Mesenteric fat pad (tissue), 1 donor: Measurements from ENCODE around the gene ADAMTS9. TPM values are rescaled to one million over a fixed set of nuclear protein-coding genes. Genes with fewer than 3 reads are reported as not detected.
"Not testable (repeated sequence)": the region's sequence is repeated elsewhere in the genome, so short reads cannot be mapped to it uniquely, and the experiment has no call there.

Source experiments
- DNase-seq: peaks from one replicate; pipeline ENCODE4 v3.0.0-alpha.2; 2020; ENCODE audit warnings: low spot score
- total RNA-seq: library from RNA; stranded (reverse); fragmentation: NEBNext Ultra II Directional; extraction: Animal tissue kit (Norgen Biotek cat#: 25700); gene quantifications from one replicate; pipeline ENCODE4 v1.2.1, GENCODE V29; 2021
- donor health status: DM: yes; HTN: yes; CAD: no.

ADAMTS9 gene
- total RNA-seq, 1 donor from 2014 or later, result 273 TPM

DNA sequence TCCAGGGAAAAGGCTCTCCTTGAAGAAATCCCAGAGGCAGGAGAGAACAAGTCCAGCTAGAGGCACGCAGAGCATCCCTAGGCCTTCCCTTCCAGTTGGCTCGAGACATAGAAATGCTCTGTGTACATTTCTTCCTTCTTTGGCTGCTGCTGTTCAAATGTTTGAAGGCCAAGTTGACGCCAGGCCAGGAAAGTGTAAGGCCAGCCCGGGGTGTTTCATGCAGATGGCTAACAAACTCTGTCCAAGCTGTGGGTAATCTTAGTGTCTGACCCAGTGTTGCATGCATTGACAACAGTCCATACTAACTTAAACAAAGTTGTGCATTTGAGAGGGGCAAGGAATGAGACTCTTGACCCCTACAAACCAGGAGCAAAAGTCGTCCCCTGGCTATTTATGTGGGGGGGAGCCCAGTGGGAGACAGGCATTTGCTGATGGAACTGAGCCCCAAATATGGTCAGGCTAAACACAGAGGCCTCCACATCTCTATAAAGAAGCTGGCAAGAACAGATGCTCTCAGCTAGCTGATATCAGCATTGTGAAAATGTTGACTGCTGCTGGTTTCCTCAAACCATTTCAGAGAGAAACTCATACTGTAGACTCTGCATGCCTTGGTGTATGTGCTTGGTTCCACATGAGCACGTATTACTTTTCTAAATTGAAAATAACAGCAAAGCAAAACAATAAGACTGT, 139.5 kb downstream of the ADAMTS9 start:
- no peak for DNase-seq

DNA sequence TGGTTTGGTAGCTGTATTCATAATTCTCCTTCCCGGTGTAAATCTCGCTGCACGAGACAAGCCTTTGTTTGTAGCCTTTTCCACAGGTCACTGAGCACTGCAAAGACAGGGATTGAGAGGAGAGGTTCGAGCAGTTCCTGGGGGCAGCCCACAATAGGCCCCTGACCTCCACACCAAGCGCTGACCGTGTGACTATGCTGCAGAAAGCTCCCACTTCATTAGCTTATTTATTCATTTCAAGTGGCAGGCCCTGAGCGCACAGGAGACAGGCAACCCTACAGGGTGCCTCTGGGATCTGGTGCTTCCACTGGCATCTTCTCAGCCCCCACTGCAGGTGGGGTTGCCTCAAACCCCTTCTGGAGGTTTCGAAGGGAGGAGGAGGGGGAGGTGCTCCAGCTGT, 140.9 kb downstream of the ADAMTS9 start:
- no peak for DNase-seq

DNA sequence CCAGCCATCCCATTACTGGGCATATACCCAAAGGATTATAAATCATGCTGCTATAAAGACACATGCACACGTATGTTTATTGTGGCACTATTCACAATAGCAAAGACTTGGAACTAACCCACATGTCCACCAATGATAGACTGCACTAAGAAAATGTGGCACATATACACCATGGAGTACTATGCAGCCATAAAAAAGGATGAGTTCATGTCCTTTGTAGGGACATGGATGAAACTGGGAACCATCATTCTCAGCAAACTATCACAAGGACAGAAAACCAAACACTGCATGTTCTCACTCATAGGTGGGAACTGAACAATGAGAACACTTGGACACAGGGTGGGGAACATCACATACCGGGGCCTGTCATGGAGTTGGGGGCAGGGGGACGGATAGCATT, 142.6 kb downstream of the ADAMTS9 start:
- DNase-seq, result not testable (repeated sequence)

DNA sequence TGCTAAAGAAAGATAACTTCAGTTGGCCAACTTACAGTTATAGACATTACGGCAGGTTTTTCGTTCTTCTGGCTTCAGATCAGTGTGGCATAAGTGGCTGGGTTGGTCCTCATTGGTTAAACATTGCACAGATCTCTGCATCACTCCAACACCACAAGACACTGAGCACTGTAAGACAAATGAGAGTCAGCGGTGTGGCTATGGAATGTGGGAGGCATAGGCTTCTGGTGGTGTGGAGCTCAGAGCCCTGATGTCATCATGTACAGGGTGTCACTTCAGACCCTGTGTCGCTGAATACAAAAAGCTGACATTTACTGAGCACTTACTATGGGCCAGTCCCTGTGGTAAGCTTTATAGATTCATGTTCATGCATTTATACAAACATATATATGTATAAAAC, 146.0 kb downstream of the ADAMTS9 start:
- no peak for DNase-seq

DNA sequence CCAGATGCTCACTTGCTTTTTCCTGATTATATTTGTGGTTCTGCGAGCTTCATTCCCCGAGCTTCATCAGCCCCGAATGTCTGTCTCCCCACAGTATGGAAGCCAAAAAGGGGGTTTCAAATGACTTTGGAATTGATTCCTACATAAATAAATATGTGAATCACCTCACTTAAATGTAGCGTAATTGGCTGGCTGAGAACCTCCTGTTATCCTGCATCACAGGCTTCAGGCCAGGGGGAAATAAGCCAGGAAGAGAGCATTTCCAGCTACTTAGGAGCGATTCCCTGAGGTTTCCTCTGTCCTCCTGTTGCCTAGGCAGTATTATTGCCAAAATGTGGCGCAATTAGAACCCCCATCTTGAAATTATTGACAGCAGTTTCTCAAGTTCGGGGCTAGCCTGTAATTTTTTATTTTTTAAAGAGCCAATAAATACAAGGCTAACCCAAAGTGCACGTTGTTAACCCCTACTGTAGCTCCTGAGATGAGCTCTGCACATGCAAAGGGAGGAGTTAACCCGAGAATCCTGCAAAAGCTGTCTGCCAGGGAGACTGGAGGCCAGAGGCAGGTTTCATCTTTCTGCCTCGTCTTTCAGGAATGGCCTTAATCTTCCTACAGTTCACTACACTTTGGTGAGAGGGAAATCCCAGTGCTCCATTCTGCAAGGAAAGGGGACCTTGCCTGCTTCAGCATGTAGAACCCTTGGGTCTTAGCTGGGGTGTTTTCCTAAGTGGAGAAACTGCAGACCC, 148.2 kb downstream of the ADAMTS9 start:
- no peak for DNase-seq

DNA sequence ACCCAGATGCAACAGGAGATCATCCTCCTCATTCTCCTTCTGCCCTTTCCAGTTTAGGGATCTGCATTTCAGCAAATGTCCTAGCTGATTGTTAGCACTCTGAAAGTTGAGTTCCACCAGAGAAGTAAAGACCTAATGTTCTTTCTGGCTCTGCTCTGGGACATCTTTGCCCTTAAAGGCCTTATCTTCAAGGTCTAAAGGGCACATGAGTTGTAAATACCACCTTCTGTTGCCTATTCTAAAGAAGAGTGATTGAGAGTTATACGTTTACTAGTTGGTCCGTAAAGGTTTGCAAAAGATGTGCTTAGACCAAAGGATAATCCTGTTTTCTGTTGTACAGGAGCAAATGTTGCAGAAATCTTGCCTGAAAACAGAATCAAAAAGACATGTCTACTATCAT, 151.6 kb downstream of the ADAMTS9 start:
- DNase-seq, result no peak

DNA sequence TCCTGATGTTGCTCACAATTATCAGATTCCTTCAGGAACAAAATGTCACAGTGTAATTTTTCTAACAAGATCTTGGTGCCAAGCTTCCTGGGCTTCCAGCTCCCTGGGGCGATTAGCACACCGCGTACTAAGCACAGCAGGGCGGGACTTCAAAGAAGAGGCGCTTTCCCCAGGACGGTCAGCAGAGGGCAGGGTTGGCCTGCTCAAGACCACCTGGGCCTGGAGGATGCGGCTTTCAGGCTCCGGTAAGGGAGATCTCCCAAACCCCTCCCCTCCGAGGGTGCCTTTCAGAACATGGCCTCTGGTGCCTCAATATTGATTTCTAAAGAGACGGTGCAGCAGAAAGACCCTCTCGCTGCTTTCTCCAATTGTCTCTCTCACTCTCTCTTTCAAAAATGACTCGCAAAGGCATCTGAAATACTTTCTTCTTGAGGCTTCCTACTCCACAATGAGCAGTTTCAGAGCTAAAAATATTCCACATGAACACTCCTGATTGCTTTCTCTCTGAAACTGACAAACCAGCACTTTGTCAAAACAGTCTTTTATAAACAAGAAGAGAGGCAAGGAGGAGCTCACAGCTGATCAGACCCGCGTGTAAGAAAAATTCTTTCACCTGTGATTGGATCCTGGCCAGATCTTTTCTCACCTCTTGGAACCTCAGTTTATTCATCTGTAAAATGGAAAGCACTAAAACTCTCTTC, 154.0 kb downstream of the ADAMTS9 start:
- DNase-seq, result peak; percentile 93

DNA sequence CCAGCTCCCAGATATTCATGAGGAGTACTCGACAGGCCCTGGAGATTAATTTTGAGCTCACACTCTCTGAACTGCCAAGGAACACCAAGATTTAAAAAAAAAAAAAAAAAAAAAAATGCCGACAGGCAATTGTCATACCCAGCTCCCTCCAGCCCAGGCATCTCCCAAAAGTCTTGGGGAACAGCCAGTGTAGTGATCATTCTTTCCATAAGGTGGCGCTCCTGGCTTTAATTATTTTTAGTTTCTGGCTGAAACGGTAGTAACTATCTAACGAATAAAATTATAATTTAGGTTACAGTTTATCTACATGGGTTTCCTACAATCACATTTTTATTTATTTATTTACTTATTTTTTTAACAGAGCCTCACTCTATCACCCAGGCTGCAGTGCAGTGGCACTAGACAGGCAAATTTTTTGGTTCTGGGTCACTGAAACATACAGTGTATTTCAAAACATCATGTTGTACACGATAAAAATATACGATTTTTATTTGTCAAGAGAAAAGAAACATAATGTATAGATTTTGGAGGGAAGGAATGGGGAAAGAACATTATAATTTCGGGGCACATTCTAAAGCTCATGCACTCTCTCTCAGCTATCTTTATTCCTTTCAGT, 157.3 kb downstream of the ADAMTS9 start:
- DNase-seq, result no peak

DNA sequence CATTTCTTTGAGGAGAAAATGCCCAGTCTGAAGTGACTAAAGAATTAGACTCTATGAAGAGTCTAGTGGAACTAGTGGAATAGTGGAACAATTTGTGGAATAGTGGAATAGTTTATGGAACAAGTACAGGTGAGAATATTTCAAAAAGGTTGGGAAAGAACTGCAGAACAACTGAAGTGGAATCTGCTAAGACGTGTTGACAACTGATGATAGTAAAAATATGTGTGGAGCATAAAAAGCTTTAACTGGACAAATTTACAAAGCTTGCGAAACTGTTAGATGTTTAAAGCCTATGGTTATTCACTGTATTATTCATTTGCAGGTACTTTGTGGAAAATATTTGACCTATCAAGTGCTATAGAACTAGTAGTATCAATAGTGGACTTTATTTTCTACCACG, 164.5 kb downstream of the ADAMTS9 start:
- no peak for DNase-seq

DNA sequence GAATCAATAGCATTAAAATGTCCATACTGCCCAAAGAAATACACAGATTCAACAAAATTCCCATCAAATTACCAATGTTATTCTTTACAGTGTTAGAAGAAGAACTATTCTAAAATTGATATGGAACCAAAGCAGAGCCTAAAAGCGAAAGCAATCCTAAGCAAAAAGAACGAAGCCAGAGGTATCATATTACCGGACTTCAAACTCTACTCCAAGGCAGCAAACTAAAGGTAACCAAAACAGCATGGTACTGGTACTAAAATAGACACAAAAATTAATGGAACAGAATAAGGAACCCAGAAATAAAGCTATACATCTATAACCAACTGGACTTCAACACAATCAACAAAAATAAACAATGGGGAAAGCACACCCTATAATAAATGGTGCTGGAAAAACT, 167.5 kb downstream of the ADAMTS9 start:
- no peak for DNase-seq

DNA sequence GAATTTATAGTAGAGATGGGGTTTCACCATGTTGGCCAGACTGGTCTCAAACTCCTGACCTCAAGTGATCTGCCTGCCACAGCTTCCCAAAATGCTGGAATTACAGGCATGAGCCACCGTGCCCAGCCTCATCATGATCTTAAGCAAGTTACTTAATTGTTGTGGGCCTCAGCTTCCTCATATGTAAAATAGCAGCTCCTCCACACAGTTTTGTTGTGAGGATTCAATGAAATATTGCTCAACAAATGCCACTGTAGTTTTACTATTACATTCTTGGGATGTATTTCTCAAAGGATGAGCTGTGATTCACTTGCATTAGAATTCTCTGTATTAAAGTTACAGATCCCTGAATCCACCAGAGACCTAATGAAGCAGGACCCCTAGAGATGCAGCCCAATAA, 168.8 kb downstream of the ADAMTS9 start:
- DNase-seq, result no peak

DNA sequence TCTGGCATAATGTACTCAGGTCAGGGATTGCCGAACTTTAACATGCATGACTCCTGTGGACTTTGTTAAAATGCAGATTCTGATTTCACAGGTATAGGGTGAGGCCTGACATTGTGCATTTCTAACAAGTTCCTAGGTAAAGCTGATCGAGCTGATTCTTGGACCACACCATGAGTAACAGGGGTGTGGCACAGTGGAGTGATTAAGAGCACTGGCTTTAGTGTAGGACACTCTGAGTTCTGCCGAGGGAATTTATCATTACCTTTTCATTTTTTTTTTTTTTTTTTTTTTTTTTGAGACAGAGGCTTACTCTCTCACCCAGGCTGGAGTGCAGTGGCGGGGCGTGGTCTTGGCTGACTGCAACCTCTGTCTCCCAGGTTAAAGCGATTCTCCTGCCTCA, 169.3 kb downstream of the ADAMTS9 start:
- DNase-seq, result no peak

DNA sequence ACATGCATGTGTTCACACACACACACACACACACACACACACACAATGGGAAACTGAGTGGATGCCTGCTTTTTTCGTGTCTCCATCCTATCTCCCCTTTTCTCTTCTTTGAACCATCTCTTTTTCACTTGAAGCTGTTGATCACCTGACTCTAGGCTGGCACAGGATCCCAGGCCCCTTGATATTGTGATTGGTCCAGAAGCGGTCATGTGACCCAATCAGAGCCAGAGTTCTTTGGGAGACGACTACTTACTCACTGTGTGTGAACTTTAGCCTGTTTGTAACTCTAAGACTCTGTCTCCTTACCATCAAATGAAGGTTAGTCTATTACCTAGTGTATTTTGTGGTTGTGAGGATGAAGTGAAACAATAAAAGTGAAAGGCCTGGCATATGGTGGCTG, 172.9 kb downstream of the ADAMTS9 start:
- no peak for DNase-seq

DNA sequence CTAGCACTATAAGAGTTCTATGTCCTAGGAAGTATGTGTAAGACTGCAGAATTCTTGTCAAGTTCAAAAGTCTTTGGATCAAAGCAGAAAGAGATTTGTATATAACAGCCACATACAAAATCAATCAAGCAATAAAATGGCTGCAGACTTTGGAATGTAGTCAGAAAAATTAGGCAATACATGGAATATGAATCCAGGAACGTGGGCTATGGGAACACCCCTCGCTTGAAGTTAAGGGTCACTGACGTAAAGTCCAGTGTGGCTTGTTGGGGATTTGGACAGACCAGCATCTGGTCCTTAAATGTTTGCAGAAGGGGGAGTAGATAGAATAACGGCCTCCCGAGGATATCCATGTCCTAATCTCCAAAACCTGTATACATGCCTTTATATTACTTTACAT, 178.6 kb downstream of the ADAMTS9 start:
- no peak for DNase-seq

DNA sequence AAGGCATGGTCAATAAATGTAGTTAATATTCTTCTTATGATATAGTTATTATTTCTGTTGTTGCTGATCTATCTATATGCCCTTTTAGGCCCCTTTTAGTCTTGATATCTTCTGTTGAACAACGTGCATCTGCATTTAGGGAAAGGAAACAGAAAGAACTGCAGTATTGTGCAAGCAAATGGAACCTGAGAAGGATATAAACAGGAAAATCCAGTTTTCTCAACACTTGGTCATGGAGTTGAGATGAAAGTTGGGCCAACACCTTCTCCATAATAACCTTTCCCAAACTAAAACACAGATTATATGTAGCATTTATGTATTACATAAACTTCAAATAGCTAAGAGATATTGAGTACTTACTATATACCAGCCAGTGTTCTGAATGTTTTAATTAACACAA, 179.7 kb downstream of the ADAMTS9 start:
- DNase-seq, result no peak

DNA sequence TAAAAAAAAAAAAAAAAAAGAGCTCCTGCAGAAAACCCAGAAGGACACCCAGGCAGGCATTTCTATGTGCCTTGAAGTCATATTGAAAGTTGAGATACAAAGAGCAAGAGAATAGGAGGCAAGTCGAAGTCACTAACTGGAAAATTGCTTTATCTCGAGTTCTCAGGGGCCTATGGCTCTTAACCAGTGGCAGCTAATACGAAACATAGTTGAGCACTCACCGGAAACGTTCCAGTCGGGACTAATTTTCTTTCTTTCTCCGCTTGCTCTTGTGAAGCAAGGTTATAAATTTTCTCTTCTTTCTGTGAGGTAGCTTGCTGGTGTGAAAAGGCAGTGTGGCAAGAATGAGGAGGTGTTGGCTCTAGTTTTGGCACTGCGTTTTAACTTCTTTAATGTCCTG, 181.5 kb downstream of the ADAMTS9 start:
- DNase-seq, result no peak

DNA sequence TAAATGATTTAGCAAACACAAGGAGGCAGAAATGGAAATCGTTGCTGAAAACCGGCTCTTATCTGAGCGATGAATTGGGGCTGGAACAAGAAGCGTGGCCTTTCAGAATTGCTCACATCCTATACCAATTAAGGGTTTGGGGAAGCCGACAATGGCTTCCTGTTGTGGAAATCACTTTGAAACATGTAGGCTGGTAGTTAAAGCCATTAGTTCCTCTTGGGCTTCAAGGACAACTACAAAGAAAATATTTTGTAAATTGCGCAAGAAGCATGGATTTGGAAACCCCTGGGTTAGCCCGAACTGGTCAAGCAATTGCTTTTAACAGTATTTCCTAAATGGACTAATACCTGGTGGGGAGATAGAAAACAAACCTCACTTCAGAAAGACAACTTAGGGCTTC, 182.4 kb downstream of the ADAMTS9 start:
- DNase-seq, result no peak

DNA sequence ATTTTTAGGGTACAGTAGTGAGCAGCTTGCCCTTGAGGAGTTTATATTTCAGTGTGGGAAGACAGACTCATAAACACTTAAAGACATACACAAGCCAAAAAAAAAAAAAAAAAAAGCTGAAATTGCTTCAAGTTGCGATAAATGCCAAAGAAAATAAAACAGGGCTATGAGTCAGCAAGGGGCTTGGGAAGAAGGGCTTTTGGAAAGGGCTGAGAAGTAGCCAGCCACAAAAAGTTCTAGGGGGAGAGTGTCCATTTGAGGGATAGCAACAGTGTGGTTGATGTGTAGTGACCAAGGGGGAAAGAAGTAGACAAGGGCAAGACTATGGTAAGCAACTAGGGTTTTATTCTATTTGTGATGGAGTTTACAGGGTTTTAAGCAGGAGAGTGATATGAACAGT, 185.5 kb downstream of the ADAMTS9 start:
- no peak for DNase-seq

DNA sequence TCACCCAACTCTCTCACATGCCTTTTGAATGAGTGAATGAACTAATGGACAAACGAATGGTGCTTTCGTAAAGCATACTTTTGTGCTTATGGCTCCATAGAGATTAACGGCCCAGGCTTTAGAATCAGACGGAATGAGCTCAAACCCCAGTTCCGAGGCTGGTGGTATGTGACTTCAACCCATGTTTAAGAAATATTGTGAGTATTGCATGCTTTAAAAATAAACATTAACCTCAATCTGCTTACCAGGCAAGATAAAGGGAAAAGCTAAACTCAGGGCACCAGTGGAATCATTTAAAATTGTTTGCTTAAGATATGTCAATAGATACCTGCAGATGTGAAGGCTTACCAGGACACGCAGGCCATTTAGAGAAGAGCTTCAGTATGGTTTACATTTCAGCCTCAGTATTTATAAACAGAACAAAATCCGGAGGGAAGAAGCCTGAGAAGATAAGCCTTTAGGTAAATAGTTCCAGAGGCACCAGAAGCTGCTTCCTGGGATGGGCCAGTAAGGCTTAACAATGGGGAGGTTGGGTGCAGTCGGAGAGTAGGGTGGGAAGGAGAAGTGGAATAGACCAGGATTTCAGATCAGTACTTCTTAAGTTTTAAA, 186.4 kb downstream of the ADAMTS9 start:
- no peak for DNase-seq

DNA sequence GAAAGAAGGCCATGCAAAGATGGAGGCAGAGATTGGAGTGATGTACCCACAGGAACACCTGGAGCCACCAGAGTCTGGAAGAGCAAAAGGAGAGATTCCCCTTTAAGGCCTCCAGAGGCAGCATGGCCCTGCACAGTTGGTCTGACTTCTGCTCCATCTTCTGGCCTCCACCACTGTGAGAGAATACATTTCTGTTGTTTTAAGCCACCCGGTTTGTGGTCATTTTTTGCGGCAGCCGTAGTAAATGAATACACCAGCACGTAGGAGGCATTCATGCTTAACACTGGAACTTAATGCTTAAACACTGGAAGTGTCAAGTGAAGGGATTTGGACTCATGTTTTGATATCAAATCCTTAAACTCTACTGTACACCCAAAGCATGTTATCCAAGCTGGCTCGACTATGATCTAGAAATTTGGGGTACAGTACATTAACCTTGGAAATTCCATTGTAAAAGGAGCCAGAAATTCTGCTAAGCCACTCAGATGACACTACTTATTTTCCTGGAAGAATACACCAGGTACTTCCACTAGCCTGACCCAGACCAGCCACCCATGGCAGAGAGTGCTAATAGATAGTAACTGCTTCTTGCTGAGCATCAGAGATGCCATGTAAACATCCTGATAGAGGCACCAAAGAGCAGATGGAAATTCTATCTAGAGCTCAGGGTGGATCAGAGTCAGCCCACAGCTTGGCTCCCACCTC, 190.9 kb downstream of the ADAMTS9 start:
- no peak for DNase-seq

DNA sequence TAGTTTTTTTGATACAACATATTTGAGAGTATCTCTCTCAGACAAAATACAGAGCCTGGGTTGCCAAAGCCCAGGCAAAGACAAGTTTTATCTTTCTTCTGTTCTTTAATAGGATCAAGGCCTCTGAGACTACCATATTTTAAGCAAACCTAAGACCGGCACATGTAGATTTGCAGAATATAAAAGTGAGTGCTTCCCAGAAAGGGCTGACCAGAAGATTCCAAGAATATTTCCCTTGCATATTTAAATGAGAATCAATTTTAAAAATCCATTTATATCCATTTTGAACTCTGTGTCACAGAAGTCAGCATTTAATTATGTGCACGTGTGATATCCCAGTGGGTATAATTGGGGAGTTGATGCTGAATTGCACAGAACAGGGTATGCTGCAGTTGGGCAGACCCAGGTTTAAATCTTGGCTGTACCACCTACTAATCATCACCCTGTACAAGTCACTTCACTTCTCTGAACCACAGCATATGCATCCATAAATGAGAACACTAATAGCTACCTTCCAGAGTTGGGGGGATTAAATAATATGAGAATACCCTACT, 191.9 kb downstream of the ADAMTS9 start:
- no peak for DNase-seq
